K562 (cell line): ENCODE data around the gene LY6G6D. TPM values are rescaled to one million over a fixed set of nuclear protein-coding genes. Genes with fewer than 3 reads are reported as not detected.

Experiments used
- CREBBP ChIP-seq: IDR thresholded peaks from one replicate; pipeline ENCODE4 v1.6.1; 2012; ENCODE audit warnings: low read depth, mild to moderate bottlenecking, control low read depth, inconsistent platforms, low read length
- GABPA ChIP-seq: fragments of 200-800 bp; sonication (Bioruptor generic); conservative IDR thresholded peaks from 2 replicates; pipeline ENCODE4 v1.6.1; 2016; ENCODE audit warnings: low read depth, missing genetic modification characterization, missing compliant biosample characterization
- HDAC1 ChIP-seq, 2 experiments: fragments of 450-650 bp; IDR thresholded peaks; 2 replicates each; pipeline ENCODE4 v1.6.1; 2016 to 2017; ENCODE audit warnings: inconsistent platforms in 1 of 2, mild to moderate bottlenecking in 1 of 2, moderate library complexity in 1 of 2
- HNRNPH1 ChIP-seq: fragments of 200-400 bp; formaldehyde crosslinking; optimal IDR thresholded peaks from 2 replicates; pipeline ENCODE3; 2017; ENCODE audit warnings: low read depth, mild to moderate bottlenecking, low read length, moderate library complexity
- HNRNPK ChIP-seq: fragments of 200-400 bp; formaldehyde crosslinking; IDR thresholded peaks from one replicate; pipeline ENCODE4 v1.6.1; 2018; ENCODE audit warnings: mild to moderate bottlenecking, low read depth, low read length; ENCODE audit not compliant: poor library complexity, severe bottlenecking
- MCM2 ChIP-seq: fragments of 450-650 bp; IDR thresholded peaks from 2 replicates; pipeline ENCODE4 v1.6.1; 2017; ENCODE audit warnings: low read depth, mild to moderate bottlenecking
- MXD1 ChIP-seq: fragments of 250-450 bp; sonication (Bioruptor Pico); IDR thresholded peaks from 2 replicates; pipeline ENCODE4 v1.8.0; 2021; ENCODE audit warnings: borderline replicate concordance, mild to moderate bottlenecking, moderate library complexity; ENCODE audit not compliant: poor library complexity, severe bottlenecking
- NR3C1 ChIP-seq: sonication (generic); formaldehyde crosslinking; IDR thresholded peaks from 2 replicates; pipeline ENCODE4 v1.8.1; 2022; ENCODE audit warnings: missing genetic modification reagents
- PCBP2 ChIP-seq: fragments of 200-400 bp; formaldehyde crosslinking; IDR thresholded peaks from 2 replicates; pipeline ENCODE4 v1.6.1; 2018; ENCODE audit warnings: low read length, low read depth, mild to moderate bottlenecking, moderate library complexity; ENCODE audit not compliant: poor library complexity, severe bottlenecking
- PREB ChIP-seq: sonication (generic); formaldehyde crosslinking; IDR thresholded peaks from 2 replicates; pipeline ENCODE4 v1.8.1; 2023; ENCODE audit warnings: mild to moderate bottlenecking, missing genetic modification reagents
- PYGO2 ChIP-seq: fragments of 450-650 bp; IDR thresholded peaks from 2 replicates; pipeline ENCODE4 v1.6.1; 2016; ENCODE audit warnings: mild to moderate bottlenecking, missing genetic modification characterization, moderate library complexity, missing compliant biosample characterization
- RBM39 ChIP-seq: fragments of 200-400 bp; formaldehyde crosslinking; optimal IDR thresholded peaks from 2 replicates; pipeline ENCODE3; 2018; ENCODE audit warnings: low read depth, low read length
- SIN3A ChIP-seq, 2 experiments: fragments of 150-350 bp in 1 of 2; IDR thresholded peaks; 2 replicates each; pipeline ENCODE4 v1.6.1; 2011 to 2016; ENCODE audit warnings: borderline replicate concordance in 2 of 2, low read depth in 2 of 2, low read length in 2 of 2, mild to moderate bottlenecking in 2 of 2, moderate library complexity in 2 of 2; ENCODE audit not compliant: control insufficient read depth in 1 of 2
- SIRT6 ChIP-seq: IDR thresholded peaks from one replicate; pipeline ENCODE4 v1.6.1; 2012; ENCODE audit warnings: low read depth, mild to moderate bottlenecking, control low read depth, inconsistent platforms, low read length, moderate library complexity
- THAP7 ChIP-seq: fragments of 250-450 bp; sonication (Bioruptor Pico); IDR thresholded peaks from 2 replicates; pipeline ENCODE4 v1.5.0; 2021
- VEZF1 ChIP-seq: fragments of 200-800 bp; sonication (Bioruptor generic); IDR thresholded peaks from 2 replicates; pipeline ENCODE4 v1.6.1; 2017; ENCODE audit warnings: missing genetic modification characterization, missing compliant biosample characterization
- XRCC3 ChIP-seq: fragments of 450-650 bp; IDR thresholded peaks from 2 replicates; pipeline ENCODE4 v1.6.1; 2017; ENCODE audit warnings: mild to moderate bottlenecking, moderate library complexity
- ZFP91 ChIP-seq: sonication (generic); formaldehyde crosslinking; IDR thresholded peaks from 2 replicates; pipeline ENCODE4 v1.8.0; 2022; ENCODE audit warnings: mild to moderate bottlenecking, missing genetic modification reagents
- ZNF124 ChIP-seq: sonication (generic); formaldehyde crosslinking; IDR thresholded peaks from 2 replicates; pipeline ENCODE4 v1.8.1; 2022; ENCODE audit warnings: missing genetic modification reagents
- ZNF3 ChIP-seq: fragments of 250-450 bp; sonication (Bioruptor Pico); IDR thresholded peaks from 2 replicates; pipeline ENCODE4 v1.5.0; 2021; ENCODE audit warnings: mild to moderate bottlenecking, moderate library complexity
- ZNF778 ChIP-seq: fragments of 450-650 bp; formaldehyde crosslinking; IDR thresholded peaks from 2 replicates; pipeline ENCODE4 v1.4.0; 2020; ENCODE audit warnings: mild to moderate bottlenecking, moderate library complexity
- polyA plus RNA-seq, 8 experiments: library from polyadenylated mRNA; depleted of rRNA in 4 of 8; stranded (reverse) in 5 of 8; unstranded in 3 of 8; fragments of >200 nt; fragmentation: Nextera tagmentation in 2 of 8; fragmentation: Illumina TruSeq in 1 of 8; extraction: Ambion mirVana in 2 of 8; extraction: Trizol in 1 of 8; gene quantifications; 2 replicates each; pipeline versions ENCODE4 v1.2.1 to v1.2.3, GENCODE V29; 2011 to 2014; ENCODE audit warnings: inconsistent platforms in 1 of 8, missing spikeins in 1 of 8
- total RNA-seq, 7 experiments: library from RNA; depleted of rRNA in 6 of 7; stranded (reverse); fragments of >200 nt in 6 of 7; fragmentation: Illumina TruSeq in 2 of 7; extraction: Trizol in 2 of 7; gene quantifications; 2 replicates each; pipeline versions ENCODE4 v1.2.1 to v1.2.3, GENCODE V29; 2011 to 2021; ENCODE audit warnings: low replicate concordance in 1 of 7

The LY6G6D gene
- total and polyA plus RNA-seq, 9 of the 15 experiments (the other 6 are each of a cell fraction or from before 2014, with no cell fraction given): 0.30 to 0.38 TPM; not detected in 7

GRCh38 chr6:31739639-31740396 is 24.7 kb downstream of the LY6G6D start, which contains the start of gene MSH5 (continued):
- TF ChIP-seq PREB (CRISPR knock-in tag) (no peak), HNRNPH1 (no peak), ZNF778 (CRISPR knock-in tag) (no peak), HDAC1 (IDR thresholded peaks at IDR 0.05) (peak in 1 of 2 experiments; percentile 98; a peak in 2 of 4 replicates), SIN3A (IDR thresholded peaks at IDR 0.05; ENCODE audit: borderline replicate concordance in 2 of 2, control insufficient read depth in 1 of 2, low read depth in 2 of 2, low read length in 2 of 2) (peak in 1 of 2 experiments; percentile 89; a peak in 1 of 4 replicates), PYGO2 (tag) (no peak), ZNF3 (CRISPR knock-in tag) (no peak), ZFP91 (peak; percentile 76; the same call in 1 of the 2 replicates), MXD1 (CRISPR knock-in tag) (peak; percentile 59), VEZF1 (no peak), PCBP2 (no peak), THAP7 (CRISPR knock-in tag) (peak; percentile 67), ZNF124 (CRISPR knock-in tag) (no peak), HNRNPK (no peak), RBM39 (peak; percentile 93), CREBBP (no peak), NR3C1 (no peak), GABPA (tag) (no peak), XRCC3 (no peak), SIRT6 (no peak), MCM2 (no peak)
